Measurements from ENCODE around the gene BCL2.

The BCL2 gene

DNA sequence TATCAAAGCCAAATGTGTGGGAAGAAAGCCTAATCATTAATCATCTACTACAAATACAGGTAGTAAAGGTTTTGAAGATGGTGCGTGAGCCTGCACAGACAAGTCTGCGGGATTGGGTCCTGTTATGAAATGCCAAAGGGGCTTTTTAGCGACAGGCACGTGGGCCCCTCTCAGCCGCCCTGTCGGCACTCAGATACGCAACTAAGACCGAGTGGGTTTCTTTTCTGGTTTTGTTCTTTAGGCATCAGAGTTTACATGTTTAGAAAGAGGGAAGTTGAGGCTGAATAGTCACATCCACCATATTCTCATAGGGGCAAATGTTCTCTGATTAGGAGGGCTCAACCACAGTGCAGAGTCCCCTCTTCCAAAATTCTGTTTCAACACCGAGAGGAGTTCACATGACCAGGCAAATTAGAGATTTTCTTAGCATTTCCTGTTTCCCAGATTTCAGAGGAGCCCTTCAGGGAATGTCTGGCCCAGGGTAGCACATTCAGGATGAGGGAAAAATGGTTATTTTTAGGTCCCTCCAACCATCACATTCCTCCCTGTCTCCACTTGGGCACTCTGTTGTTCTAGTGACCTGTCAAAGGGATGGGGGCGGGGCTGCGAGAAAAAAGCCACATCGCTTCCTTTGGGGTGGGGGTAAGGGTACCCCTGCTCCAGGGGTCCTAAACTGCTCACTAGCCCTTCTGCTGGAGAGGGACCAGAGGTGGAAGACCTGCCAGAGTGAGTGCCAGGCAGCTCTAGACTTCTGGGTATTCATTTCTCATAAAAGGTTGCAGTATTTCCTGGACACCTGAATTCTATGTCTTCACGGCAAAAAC is 159.2 kb downstream of the BCL2 start:
- Histone ChIP-seq H3K4me1 (ENCODE audit: control insufficient read depth, insufficient read depth, low read length) (no peaks in the 10 kb centered on the region), H3K9me3 (ENCODE audit: control insufficient read depth, low read length) (no peaks in the 10 kb centered on the region), H3K27ac (ENCODE audit: insufficient read depth, low read depth, low read length, poor library complexity, severe bottlenecking) (no peak overlapping the region), H3K27me3 (ENCODE audit: control insufficient read depth, insufficient read depth, low read length, poor library complexity, severe bottlenecking) (no peaks in the 10 kb centered on the region), H3K4me3 (ENCODE audit: insufficient read depth, low read depth, low read length) (no peak overlapping the region), H3K36me3 (ENCODE audit: control insufficient read depth, insufficient read depth, low read length) (no peaks in the 10 kb centered on the region)
- 93 to 95% methylated on average over 13 of the region's 13 CpGs for WGBS, 2 experiments

DNA sequence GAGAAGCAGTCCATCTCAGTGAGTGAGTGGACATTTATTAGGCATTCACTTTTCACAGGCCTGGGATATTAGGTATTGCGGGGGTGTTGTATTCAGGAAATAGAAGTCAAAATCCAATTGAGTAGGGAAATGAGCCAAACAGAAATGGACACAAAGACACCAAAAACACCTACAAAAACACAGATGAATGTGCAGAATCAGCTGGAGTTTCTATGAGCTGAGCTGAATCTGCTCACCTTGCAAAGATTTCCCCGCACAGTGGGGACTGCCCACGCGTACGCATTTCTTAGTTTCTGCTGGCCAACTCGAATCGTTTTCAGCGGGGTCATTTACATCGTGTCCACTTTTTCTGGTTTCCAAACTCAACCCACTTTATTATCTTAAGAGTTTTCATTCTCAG is 160.0 kb downstream of the BCL2 start:
- 96 to 97% methylated on average over 9 of the region's 9 CpGs for WGBS, 2 experiments

DNA sequence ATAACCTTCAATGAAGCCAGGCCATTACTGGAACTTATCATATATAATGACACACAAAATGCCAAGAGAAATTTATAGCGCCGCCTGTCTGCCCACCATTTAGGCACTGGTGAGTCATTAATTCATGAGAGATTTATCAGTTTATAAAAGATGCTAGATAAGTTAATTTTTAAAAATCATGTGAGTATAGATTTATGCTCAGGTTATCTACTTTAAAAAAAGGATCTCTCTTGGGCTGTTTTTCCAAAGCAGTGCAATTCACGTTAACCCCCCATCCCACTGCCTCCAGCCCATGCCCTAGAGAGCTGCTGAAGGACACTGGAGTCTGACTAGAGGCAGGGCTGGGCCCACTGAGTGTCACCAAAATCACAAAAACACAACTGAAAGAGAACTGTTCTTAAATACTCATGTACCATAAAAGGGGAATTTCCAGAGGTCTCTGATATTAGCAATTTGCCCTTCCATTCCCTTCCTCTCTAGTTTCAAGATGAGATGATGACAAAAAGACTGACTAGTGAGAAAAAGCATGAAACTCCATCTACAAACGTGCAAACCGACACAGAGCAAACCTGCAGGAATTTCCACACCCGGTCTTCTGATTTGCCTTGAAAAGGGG is 160.8 kb downstream of the BCL2 start:
- WGBS, 2 experiments, result 95 to 96% methylated on average over 6 of the region's 6 CpGs
- no peaks in the 10 kb centered on the region for H3K4me1 ChIP-seq (ENCODE audit: control insufficient read depth, insufficient read depth, low read length)
- no peak overlapping the region for H3K27ac ChIP-seq (ENCODE audit: insufficient read depth, low read depth, low read length, poor library complexity, severe bottlenecking)
- no peak overlapping the region for H3K4me3 ChIP-seq (ENCODE audit: insufficient read depth, low read depth, low read length)
- H3K36me3 ChIP-seq (ENCODE audit: control insufficient read depth, insufficient read depth, low read length), result no peaks in the 10 kb centered on the region
- H3K9me3 ChIP-seq (ENCODE audit: control insufficient read depth, low read length), result no peaks in the 10 kb centered on the region
- no peaks in the 10 kb centered on the region for H3K27me3 ChIP-seq (ENCODE audit: control insufficient read depth, insufficient read depth, low read length, poor library complexity, severe bottlenecking)

More for the DNA sequence above, 160.0 kb downstream of the BCL2 start:
- H3K27ac ChIP-seq (ENCODE audit: insufficient read depth, low read depth, low read length, poor library complexity, severe bottlenecking), result no peak overlapping the region
- no peaks in the 10 kb centered on the region for H3K4me1 ChIP-seq (ENCODE audit: control insufficient read depth, insufficient read depth, low read length)
- H3K27me3 ChIP-seq (ENCODE audit: control insufficient read depth, insufficient read depth, low read length, poor library complexity, severe bottlenecking), result no peaks in the 10 kb centered on the region
- H3K9me3 ChIP-seq (ENCODE audit: control insufficient read depth, low read length), result no peaks in the 10 kb centered on the region
- no peaks in the 10 kb centered on the region for H3K36me3 ChIP-seq (ENCODE audit: control insufficient read depth, insufficient read depth, low read length)
- no peak overlapping the region for H3K4me3 ChIP-seq (ENCODE audit: insufficient read depth, low read depth, low read length)

DNA sequence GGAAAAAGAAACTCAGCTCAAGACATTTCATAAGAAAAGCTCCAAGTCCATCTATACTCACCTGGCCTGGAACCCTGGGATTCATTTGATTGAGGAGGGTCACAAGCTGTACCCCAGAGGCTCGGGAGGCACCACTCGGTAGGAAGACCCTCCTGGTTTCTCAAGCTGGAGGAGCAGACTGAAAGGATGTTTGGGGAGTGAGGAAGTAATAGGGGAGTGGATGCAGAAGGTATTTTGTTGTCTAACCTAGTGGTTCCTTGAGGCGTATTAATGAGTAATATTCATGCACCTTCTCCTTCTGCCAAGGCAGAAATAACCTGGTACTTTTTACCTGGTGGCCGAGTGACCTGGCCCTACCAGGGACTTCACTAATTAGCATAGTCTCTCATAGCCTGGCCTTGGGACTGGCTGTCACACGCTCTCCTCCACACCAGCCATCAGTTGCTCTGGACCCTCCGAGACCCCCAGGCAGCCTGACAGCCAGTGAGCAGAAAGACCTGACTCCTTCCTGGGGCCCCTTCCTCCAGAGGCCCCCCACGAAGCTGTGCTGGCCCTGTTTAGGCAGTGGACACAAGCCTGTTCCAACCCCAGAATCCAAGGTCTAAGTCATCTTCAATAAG is 161.4 kb downstream of the BCL2 start:
- H3K4me1 ChIP-seq (ENCODE audit: control insufficient read depth, insufficient read depth, low read length), result no peaks in the 10 kb centered on the region
- WGBS, 2 experiments, result 76 to 79% methylated on average over 7 of the region's 7 CpGs
- H3K4me3 ChIP-seq (ENCODE audit: insufficient read depth, low read depth, low read length), result no peak overlapping the region
- no peak overlapping the region for H3K27ac ChIP-seq (ENCODE audit: insufficient read depth, low read depth, low read length, poor library complexity, severe bottlenecking)
- H3K36me3 ChIP-seq (ENCODE audit: control insufficient read depth, insufficient read depth, low read length), result no peaks in the 10 kb centered on the region
- H3K27me3 ChIP-seq (ENCODE audit: control insufficient read depth, insufficient read depth, low read length, poor library complexity, severe bottlenecking), result no peaks in the 10 kb centered on the region
- no peaks in the 10 kb centered on the region for H3K9me3 ChIP-seq (ENCODE audit: control insufficient read depth, low read length)

GRCh38 chr18:63157293-63158011 is 162.1 kb downstream of the BCL2 start:
- no peak overlapping the region for H3K4me3 ChIP-seq (ENCODE audit: insufficient read depth, low read depth, low read length)
- no peaks in the 10 kb centered on the region for H3K4me1 ChIP-seq (ENCODE audit: control insufficient read depth, insufficient read depth, low read length)
- H3K27me3 ChIP-seq (ENCODE audit: control insufficient read depth, insufficient read depth, low read length, poor library complexity, severe bottlenecking), result no peaks in the 10 kb centered on the region
- no peaks in the 10 kb centered on the region for H3K36me3 ChIP-seq (ENCODE audit: control insufficient read depth, insufficient read depth, low read length)
- 96% methylated on average over 15 of the region's 15 CpGs for WGBS, 2 experiments
- H3K27ac ChIP-seq (ENCODE audit: insufficient read depth, low read depth, low read length, poor library complexity, severe bottlenecking), result no peak overlapping the region
- H3K9me3 ChIP-seq (ENCODE audit: control insufficient read depth, low read length), result no peaks in the 10 kb centered on the region

DNA sequence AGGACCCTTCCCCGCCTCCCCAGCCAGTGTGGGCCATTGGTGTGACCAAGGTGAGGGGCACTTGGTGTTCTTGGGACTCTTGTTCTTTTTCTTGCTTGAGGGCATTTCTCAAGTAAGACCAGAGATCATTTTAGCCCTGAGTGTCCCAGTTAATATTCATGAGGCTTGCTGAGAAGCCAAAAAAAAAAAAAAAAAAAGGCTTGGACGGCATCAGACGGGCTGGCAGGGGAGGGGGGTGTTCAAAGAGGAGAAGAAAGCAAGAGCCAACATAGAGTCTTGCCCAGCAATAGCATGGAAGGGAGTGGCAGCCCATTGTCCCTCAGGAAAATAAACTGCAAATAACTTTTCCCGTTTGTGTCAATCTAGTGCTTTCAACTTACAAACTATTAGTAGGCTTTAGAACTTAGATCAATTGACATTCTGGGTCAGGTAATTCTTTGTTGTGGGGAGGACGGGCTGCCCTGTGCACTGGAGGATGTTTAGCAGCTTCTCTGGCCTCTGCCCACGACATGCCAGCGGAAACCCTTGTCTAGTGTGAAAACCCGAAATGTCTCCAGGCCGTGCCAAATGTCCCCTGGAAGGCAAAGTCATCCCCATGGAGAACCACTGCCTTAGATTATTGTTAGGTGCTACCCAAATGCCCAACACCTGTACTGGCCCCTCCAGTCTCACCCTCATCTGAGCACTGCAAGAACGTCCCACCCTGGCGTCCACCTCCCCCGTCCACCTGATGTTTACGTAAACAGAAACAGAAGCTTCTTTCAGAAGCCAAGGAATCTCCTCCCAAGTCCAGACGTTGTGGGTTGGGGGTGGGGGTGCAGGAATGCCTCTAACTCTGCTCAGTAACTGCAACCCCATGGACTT is 163.4 kb downstream of the BCL2 start:
- Histone ChIP-seq H3K4me3 (ENCODE audit: insufficient read depth, low read depth, low read length) (no peak overlapping the region), H3K27ac (ENCODE audit: insufficient read depth, low read depth, low read length, poor library complexity, severe bottlenecking) (no peak overlapping the region), H3K9me3 (ENCODE audit: control insufficient read depth, low read length) (no peaks in the 10 kb centered on the region), H3K4me1 (ENCODE audit: control insufficient read depth, insufficient read depth, low read length) (no peaks in the 10 kb centered on the region), H3K36me3 (ENCODE audit: control insufficient read depth, insufficient read depth, low read length) (no peaks in the 10 kb centered on the region), H3K27me3 (ENCODE audit: control insufficient read depth, insufficient read depth, low read length, poor library complexity, severe bottlenecking) (no peaks in the 10 kb centered on the region)
- whole genome bisulfite sequencing, 2 experiments, result 82 to 84% methylated on average over 14 of the region's 14 CpGs

DNA sequence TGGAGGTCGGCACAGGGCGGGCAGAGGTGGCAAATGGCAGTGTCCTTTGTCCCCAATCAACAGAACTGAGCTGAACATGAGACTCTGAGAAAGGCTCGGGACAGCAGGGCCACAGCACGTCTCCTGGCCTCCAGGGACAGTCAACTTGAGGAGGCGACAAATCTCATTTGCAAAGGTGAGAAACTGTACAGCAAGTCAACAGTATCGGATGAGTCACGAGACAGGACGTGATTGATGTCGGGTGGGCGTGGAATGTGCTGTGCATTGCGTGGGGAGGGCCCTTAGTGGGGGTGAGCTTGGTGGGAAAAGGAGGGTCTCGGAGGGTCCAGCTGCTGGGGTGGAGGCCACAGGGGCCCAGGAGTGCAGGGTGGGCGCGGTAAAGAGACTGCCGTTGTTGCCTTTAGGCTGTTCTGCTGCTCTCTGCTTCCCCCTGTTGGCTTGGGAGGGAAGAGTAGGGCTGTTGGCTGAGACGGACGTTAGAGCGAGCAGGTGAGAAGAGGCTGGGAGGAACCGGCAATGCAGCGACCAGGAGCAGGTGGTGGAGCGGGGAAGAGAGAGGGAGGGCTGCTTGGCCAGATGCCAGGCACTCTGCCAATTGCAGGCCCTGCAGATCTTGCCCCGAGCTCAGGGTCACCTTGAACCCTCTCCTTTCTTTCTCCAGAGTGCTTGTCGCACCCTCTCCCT is 164.3 kb downstream of the BCL2 start:
- Histone ChIP-seq H3K27ac (ENCODE audit: insufficient read depth, low read depth, low read length, poor library complexity, severe bottlenecking) (no peak overlapping the region), H3K9me3 (ENCODE audit: control insufficient read depth, low read length) (no peaks in the 10 kb centered on the region), H3K27me3 (ENCODE audit: control insufficient read depth, insufficient read depth, low read length, poor library complexity, severe bottlenecking) (no peaks in the 10 kb centered on the region), H3K4me3 (ENCODE audit: insufficient read depth, low read depth, low read length) (no peak overlapping the region), H3K4me1 (ENCODE audit: control insufficient read depth, insufficient read depth, low read length) (no peaks in the 10 kb centered on the region), H3K36me3 (ENCODE audit: control insufficient read depth, insufficient read depth, low read length) (no peaks in the 10 kb centered on the region)
- WGBS, 2 experiments, result 58 to 59% methylated on average over 23 of the region's 23 CpGs

- no peaks in the 10 kb centered on the region for H3K36me3 ChIP-seq (ENCODE audit: control insufficient read depth, insufficient read depth, low read length)
- H3K4me3 ChIP-seq (ENCODE audit: insufficient read depth, low read depth, low read length), result no peak overlapping the region
- no peaks in the 10 kb centered on the region for H3K27me3 ChIP-seq (ENCODE audit: control insufficient read depth, insufficient read depth, low read length, poor library complexity, severe bottlenecking)
- WGBS, 2 experiments, result 93 to 94% methylated on average over 10 of the region's 10 CpGs
- H3K4me1 ChIP-seq (ENCODE audit: control insufficient read depth, insufficient read depth, low read length), result no peaks in the 10 kb centered on the region
- no peak overlapping the region for H3K27ac ChIP-seq (ENCODE audit: insufficient read depth, low read depth, low read length, poor library complexity, severe bottlenecking)
- no peaks in the 10 kb centered on the region for H3K9me3 ChIP-seq (ENCODE audit: control insufficient read depth, low read length)
Measured at GRCh38 chr18:63154350-63155152, 165.0 kb downstream of the BCL2 start.
